Measurements from ENCODE around the gene ACTL10.
"Not testable (repeated sequence)": the region's sequence is repeated elsewhere in the genome, so short reads cannot be mapped to it uniquely, and the experiment has no call there.

The ACTL10 gene

GRCh38 chr20:33679758-33680485 is 13.2 kb downstream of the ACTL10 start:
- DNase-seq: no peak

GRCh38 chr20:33680686-33681085 is 13.9 kb downstream of the ACTL10 start:
- DNase-seq: no peak

GRCh38 chr20:33681288-33681687 is 14.5 kb downstream of the ACTL10 start:
- DNase-seq: no peak

GRCh38 chr20:33681728-33682353 is 15.1 kb downstream of the ACTL10 start:
- no peak for DNase-seq

GRCh38 chr20:33684533-33685327 is 18.0 kb downstream of the ACTL10 start:
- DNase-seq: peak; percentile 92 to 98

- peak in 1 of 2 experiments; percentile 99 for DNase-seq
Observed at GRCh38 chr20:33685328-33686099, 18.8 kb downstream of the ACTL10 start.

- peak; percentile 96 to 97 for DNase-seq
Observed at GRCh38 chr20:33686100-33686983, 19.6 kb downstream of the ACTL10 start, which contains the start of gene E2F1. Gene E2F1 (minus strand): TSS chr20:33686385. CDS start chr20:33686264, 121 bp downstream.

- no peak for DNase-seq
Observed at GRCh38 chr20:33686984-33687366, 20.2 kb downstream of the ACTL10 start.

- no peak for DNase-seq
Observed at GRCh38 chr20:33687370-33687915, 20.7 kb downstream of the ACTL10 start.

GRCh38 chr20:33687993-33688937 is 21.5 kb downstream of the ACTL10 start:
- no peak for DNase-seq

GRCh38 chr20:33688938-33689424 is 22.2 kb downstream of the ACTL10 start:
- DNase-seq: no peak

- DNase-seq: no peak
Observed at GRCh38 chr20:33689493-33689892, 22.8 kb downstream of the ACTL10 start.

GRCh38 chr20:33689973-33690372 is 23.2 kb downstream of the ACTL10 start:
- no peak for DNase-seq

GRCh38 chr20:33693289-33693688 is 26.5 kb downstream of the ACTL10 start:
- DNase-seq: no peak

- DNase-seq: no peak
Observed at GRCh38 chr20:33693741-33694638, 27.2 kb downstream of the ACTL10 start.

- no peak for DNase-seq
Observed at GRCh38 chr20:33694639-33695012, 27.9 kb downstream of the ACTL10 start.

- no peak for DNase-seq
Observed at GRCh38 chr20:33696448-33696847, 29.7 kb downstream of the ACTL10 start.

GRCh38 chr20:33697129-33697528 is 30.4 kb downstream of the ACTL10 start:
- DNase-seq: no peak

GRCh38 chr20:33698966-33699365 is 32.2 kb downstream of the ACTL10 start:
- not testable (repeated sequence) for DNase-seq

All from NCI-H524 (cell line).